Neutrophil (primary cell): ENCODE measurements around the gene HAAO.

Experiments used
- H3K27ac ChIP-seq: fragments of 200-600 bp; sonication (generic); 2 replicates; pipeline ENCODE4 v1.5.1; 2016; ENCODE audit warnings: mild to moderate bottlenecking, moderate library complexity
- H3K27me3 ChIP-seq: fragments of 200-600 bp; sonication (generic); 2 replicates; pipeline ENCODE4 v1.6.0; 2016; ENCODE audit warnings: mild to moderate bottlenecking
- H3K36me3 ChIP-seq: fragments of 200-600 bp; sonication (generic); 2 replicates; pipeline ENCODE4 v1.5.1; 2017
- H3K4me1 ChIP-seq, 2 experiments: fragments of 200-600 bp in 1 of 2; sonication (generic) in 1 of 2; 1 replicate in 1 of 2; 2 replicates in 1 of 2; pipeline versions ENCODE4 v1.5.1 to v1.6.1; 2013 to 2016; ENCODE audit warnings: low read depth in 1 of 2, low read length in 1 of 2, mild to moderate bottlenecking in 1 of 2, moderate library complexity in 1 of 2; ENCODE audit not compliant: control insufficient read depth in 1 of 2, insufficient read depth in 1 of 2
- H3K4me3 ChIP-seq, 2 experiments: fragments of 200-600 bp in 1 of 2; sonication (generic) in 1 of 2; 1 replicate in 1 of 2; 2 replicates in 1 of 2; pipeline ENCODE4 v1.5.1; 2013 to 2016; ENCODE audit warnings: low read depth in 1 of 2, low read length in 1 of 2, mild to moderate bottlenecking in 1 of 2, moderate library complexity in 1 of 2
- H3K9me3 ChIP-seq: fragments of 200-600 bp; sonication (generic); 2 replicates; pipeline ENCODE4 v1.5.1; 2016
- TF ChIP-seq, protein P1 (sequence below): fragments of 200-600 bp; sonication (generic); IDR thresholded peaks from 2 replicates; pipeline ENCODE4 v1.5.1; 2016; ENCODE audit warnings: antibody characterized with exemption

HAAO gene

DNA sequence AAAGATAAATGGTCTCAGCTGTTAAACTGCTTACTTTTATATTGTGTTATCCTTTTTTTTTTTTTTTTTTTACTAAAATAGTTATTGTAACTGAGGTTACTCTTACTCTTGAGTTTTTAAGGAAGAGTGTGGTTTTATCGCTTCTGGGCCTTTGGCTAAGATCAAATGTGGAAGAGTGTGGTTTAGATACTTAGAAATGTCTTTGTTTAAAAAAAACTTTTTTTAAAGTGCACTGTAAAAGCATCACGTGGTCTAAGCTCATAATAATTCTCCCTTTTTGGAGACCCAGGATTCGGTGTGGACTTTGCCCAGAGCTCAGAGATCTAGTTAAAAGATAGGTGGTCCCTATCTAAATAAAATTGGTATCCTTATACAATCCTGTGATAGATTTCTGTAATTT, 16.6 kb downstream of the HAAO start:
- H3K9me3 ChIP-seq: no peaks in the 10 kb centered on the region
- H3K4me1 ChIP-seq: no peaks in the 10 kb centered on the region
- H3K36me3 ChIP-seq: no peaks in the 10 kb centered on the region
- H3K4me3 ChIP-seq: no peak overlapping the region
- no peaks in the 10 kb centered on the region for H3K27me3 ChIP-seq
- no peak overlapping the region for H3K27ac ChIP-seq
- TF ChIP-seq, protein P1, sequence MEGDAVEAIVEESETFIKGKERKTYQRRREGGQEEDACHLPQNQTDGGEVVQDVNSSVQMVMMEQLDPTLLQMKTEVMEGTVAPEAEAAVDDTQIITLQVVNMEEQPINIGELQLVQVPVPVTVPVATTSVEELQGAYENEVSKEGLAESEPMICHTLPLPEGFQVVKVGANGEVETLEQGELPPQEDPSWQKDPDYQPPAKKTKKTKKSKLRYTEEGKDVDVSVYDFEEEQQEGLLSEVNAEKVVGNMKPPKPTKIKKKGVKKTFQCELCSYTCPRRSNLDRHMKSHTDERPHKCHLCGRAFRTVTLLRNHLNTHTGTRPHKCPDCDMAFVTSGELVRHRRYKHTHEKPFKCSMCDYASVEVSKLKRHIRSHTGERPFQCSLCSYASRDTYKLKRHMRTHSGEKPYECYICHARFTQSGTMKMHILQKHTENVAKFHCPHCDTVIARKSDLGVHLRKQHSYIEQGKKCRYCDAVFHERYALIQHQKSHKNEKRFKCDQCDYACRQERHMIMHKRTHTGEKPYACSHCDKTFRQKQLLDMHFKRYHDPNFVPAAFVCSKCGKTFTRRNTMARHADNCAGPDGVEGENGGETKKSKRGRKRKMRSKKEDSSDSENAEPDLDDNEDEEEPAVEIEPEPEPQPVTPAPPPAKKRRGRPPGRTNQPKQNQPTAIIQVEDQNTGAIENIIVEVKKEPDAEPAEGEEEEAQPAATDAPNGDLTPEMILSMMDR: no peak

DNA sequence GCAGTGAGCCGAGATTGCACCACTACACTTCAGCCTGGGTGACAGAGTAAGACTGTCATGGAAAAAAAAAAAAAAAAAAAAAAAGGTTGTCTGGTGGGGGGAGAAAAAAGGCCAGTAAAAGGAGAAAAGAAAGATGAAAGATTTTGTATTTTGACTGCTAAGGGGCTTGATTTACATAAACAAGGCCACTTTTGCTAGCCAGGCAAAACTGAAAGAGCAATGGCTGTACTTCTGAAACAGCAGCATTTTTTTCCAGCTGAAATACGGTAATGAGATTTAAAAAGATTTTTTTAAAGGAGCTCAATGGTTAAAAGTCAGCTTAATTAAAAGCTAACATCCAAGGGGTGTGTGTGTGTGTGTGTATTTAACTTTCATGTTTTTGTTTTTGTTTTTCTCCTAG, 17.2 kb downstream of the HAAO start:
- TF ChIP-seq, protein P1: no peak
- Histone ChIP-seq H3K9me3 (no peaks in the 10 kb centered on the region), H3K36me3 (no peaks in the 10 kb centered on the region), H3K27me3 (no peaks in the 10 kb centered on the region), H3K4me1 (peaks cover 5 to 6% of the 10 kb centered on the region in 2 experiments), H3K27ac (no peak overlapping the region), H3K4me3 (no peak overlapping the region)

DNA sequence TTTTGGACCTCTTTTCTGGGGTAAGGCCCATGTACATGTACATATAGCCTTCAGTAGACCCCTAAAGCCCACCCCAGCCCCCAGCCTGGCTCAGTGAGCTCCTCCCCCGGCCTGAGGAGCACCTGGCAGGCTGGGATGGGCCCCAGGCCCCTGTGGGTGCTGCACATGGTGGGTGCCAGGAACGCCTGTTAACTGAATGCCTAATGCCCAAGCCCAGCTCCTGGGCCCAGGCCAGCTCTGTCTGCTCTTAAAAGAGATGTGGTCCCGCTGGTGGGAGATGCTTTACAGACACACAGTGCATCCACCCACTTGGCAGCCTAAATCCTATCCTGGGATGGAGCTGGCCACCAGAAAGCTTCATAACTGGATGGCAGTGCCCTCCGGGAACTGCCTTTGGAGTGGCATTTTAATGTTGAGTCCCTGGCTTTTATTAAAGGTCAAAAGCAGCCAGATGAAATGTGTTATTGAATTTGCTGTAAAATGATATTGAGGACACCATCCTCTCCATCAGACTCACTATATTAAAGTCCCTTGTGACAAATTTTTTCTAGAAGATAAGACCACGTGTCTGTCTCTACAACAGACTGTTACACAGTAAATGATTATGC, 20.7 kb downstream of the HAAO start:
- Histone ChIP-seq H3K27ac (no peak overlapping the region), H3K36me3 (no peaks in the 10 kb centered on the region), H3K4me3 (no peak overlapping the region), H3K9me3 (no peaks in the 10 kb centered on the region), H3K4me1 (peaks cover 28 to 37% of the 10 kb centered on the region in 2 experiments), H3K27me3 (no peaks in the 10 kb centered on the region)
- TF ChIP-seq, protein P1: no peak

DNA sequence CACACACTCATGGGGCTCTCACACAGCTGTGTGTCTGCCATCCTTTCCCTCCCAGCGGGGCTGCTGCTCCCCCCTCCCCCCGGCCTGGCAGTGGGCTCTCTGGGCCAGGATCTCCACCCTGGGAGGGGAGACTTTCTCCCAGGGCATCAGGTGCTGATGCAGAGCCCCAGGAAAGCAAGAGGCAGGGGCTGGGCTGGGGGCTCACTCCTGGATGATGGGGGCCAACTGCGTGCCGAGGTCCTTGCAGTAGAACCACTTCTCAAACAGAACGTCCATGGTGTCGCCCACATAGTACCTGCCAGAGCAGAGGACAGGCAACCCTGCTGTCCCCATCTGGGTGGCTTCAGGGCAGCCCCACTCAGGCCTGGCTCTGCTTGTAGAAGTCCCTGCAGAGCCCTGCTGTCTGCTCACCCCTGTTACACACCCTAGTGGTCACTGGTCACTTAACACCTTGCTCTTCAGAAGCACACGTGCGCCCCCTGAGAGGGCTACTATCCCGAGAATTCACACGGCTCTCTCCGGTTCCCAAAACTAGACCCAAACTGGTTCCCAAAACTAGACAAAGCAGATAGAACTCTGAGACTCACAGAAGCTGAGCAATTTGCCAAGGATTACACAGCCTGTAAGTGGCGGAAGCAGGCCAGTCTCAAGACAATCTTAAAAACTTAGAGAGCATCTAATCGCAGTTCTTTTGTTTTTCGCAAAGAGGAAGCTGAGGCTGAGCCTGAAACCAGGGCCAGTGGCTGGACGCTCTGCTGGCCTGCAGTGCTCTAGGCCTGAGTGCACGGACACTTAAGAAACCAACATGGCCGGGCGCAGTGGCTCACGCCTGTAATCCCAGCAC, 21.9 kb downstream of the HAAO start:
- Histone ChIP-seq H3K27me3 (no peaks in the 10 kb centered on the region), H3K36me3 (no peaks in the 10 kb centered on the region), H3K27ac (peak overlapping the region; percentile 10), H3K4me3 (no peak overlapping the region), H3K4me1 (peaks cover 38 to 48% of the 10 kb centered on the region in 2 experiments), H3K9me3 (no peaks in the 10 kb centered on the region)
- TF ChIP-seq, protein P1: peak; percentile 66

DNA sequence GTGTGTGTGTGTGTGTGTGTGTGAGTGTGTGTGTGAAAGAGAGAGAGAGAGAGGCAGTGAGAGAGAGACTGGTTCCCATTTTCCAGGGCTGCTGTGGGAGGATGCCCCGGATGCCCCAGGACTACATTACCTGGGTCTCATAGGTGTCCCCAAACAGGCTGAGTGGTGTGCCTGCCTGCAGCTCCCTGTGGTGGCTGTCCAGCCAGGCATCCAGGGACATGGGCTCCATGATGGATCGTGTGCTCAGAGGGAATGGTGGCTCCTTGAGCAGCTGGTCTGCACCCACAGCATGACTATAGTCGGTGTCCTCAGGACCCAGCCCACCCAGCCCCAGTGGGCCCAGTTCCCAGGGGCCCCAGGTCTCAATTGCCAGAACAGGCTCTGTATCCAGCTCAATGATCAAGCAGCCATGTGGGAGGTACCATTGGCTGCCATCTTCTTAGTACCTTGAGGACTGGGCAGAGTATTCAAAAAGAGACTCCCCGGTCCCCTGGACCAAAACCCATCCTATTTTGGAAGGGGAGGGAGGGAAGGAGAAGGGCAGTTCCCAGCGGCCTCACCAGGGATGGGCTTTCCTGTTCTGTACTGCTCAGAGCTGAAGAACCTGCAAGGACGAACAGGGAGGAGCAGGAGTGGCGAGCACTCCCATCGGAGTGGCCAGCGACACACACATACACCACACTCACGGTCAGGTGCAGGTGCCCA, 22.6 kb downstream of the HAAO start:
- TF ChIP-seq, protein P1: no peak
- Histone ChIP-seq H3K9me3 (no peaks in the 10 kb centered on the region), H3K4me3 (no peak overlapping the region), H3K36me3 (no peaks in the 10 kb centered on the region), H3K27ac (peak overlapping the region; percentile 11), H3K27me3 (no peaks in the 10 kb centered on the region), H3K4me1 (peaks cover 43 to 52% of the 10 kb centered on the region in 2 experiments)
